ENCODE measurements around the gene RNF144A. TPM values are rescaled to one million over a fixed set of nuclear protein-coding genes. Genes with fewer than 3 reads are reported as not detected.

The RNF144A gene
- total and polyA plus RNA-seq, 12 donors, result 13.0 to 103 (median 42.3) TPM

DNA sequence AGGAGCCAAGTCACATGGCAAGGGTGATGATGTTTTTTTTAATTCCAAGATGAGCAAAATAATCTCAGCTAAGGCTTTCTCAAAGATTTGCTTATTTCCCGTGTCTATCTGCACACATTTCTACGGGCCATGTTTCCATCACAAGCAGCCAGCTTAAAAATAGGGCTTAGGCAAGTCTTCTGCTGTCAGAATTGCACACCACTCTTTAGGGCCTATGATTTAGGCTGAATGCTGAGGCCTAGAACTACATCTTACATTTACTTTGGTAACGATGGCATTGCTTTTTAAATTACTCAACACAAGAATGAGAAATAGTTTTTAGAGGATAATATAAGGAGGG is 144.2 kb downstream of the RNF144A start:
- Histone ChIP-seq H3K36me3 (replicated peaks in 1 of 2) (no peaks in the 10 kb centered on the region), H3K27me3 (no peaks in the 10 kb centered on the region), H3K9me3 (replicated peaks in 1 of 3) (no peaks in the 10 kb centered on the region), H3K4me3 (no peak overlapping the region), H3K27ac (no peak overlapping the region), H3K4me1 (replicated peaks in 1 of 2) (peaks cover 0 to 17% of the 10 kb centered on the region in 2 donors)
- DNase-seq, result no peak
- intact Hi-C loops (cut with DNase I), result no loop called here
- WGBS, 4 donors, result 78 to 82% (median 80%) methylated on average over 3 of the region's 3 CpGs
- TF ChIP-seq POLR2A (IDR thresholded peaks at IDR 0.05), result no peak
- TF ChIP-seq, protein P1, sequence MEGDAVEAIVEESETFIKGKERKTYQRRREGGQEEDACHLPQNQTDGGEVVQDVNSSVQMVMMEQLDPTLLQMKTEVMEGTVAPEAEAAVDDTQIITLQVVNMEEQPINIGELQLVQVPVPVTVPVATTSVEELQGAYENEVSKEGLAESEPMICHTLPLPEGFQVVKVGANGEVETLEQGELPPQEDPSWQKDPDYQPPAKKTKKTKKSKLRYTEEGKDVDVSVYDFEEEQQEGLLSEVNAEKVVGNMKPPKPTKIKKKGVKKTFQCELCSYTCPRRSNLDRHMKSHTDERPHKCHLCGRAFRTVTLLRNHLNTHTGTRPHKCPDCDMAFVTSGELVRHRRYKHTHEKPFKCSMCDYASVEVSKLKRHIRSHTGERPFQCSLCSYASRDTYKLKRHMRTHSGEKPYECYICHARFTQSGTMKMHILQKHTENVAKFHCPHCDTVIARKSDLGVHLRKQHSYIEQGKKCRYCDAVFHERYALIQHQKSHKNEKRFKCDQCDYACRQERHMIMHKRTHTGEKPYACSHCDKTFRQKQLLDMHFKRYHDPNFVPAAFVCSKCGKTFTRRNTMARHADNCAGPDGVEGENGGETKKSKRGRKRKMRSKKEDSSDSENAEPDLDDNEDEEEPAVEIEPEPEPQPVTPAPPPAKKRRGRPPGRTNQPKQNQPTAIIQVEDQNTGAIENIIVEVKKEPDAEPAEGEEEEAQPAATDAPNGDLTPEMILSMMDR (IDR thresholded peaks at IDR 0.05), result no peak

DNA sequence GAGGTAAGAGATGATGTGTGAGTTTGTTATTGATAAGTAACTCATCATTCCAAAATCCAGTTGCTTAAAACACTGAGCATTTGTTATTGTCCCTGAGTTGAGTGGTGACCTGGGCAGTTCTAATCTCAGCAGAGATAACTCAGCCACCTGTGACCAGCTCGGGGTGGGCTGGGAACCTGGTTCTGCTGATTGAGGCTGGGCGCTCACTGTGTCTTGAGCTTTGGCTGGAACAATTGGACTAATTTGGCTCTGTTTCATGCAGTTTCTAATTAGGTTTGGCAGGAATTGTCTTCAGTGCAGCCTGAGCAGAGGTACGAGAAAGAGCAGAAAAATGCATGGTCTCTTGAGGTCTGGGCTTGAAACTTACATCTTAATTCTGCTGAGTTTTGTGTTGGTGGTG is 144.7 kb downstream of the RNF144A start:
- intact Hi-C loops (cut with DNase I), result no loop called here

DNA sequence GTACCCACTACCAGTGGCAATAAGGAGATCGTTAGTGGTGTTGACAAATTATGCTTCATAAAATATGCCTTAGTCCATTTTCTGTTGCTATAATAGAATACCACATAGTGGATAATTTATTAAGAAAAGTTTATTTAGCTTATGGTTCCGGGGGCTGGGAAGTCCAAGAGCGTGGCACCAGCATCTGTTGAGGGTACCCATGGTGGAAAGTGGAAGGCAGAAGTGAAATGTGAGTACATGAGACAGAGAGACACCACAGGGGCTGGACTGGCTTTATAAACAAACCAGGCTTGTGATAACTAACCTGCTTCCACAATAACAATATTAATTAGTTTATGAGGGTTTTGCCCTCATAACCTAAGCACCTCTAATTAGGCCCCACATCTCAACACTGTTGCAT is 146.6 kb downstream of the RNF144A start:
- TF ChIP-seq, protein P1 (IDR thresholded peaks at IDR 0.05), result no peak
- TF ChIP-seq POLR2A (IDR thresholded peaks at IDR 0.05), result no peak
- Histone ChIP-seq H3K27ac (no peak overlapping the region), H3K36me3 (replicated peaks in 1 of 2) (no peaks in the 10 kb centered on the region), H3K9me3 (replicated peaks in 1 of 3) (no peaks in the 10 kb centered on the region), H3K27me3 (no peaks in the 10 kb centered on the region), H3K4me1 (replicated peaks in 1 of 2) (peaks cover 0 to 17% of the 10 kb centered on the region in 2 donors), H3K4me3 (no peak overlapping the region)
- DNase-seq, result no peak
- 64 to 99% (median 82%) methylated on average over 3 of the region's 3 CpGs for WGBS, 4 donors
- intact Hi-C loops (cut with DNase I), result no loop called here

More for the DNA sequence above, 144.7 kb downstream of the RNF144A start:
- 85 to 100% (median 88%) methylated on average over 3 of the region's 3 CpGs for WGBS, 4 donors
- Histone ChIP-seq H3K9me3 (replicated peaks in 1 of 3) (no peaks in the 10 kb centered on the region), H3K4me3 (no peak overlapping the region), H3K27ac (no peak overlapping the region), H3K4me1 (replicated peaks in 1 of 2) (peaks cover 0 to 17% of the 10 kb centered on the region in 2 donors), H3K36me3 (replicated peaks in 1 of 2) (no peaks in the 10 kb centered on the region), H3K27me3 (no peaks in the 10 kb centered on the region)
- no peak for TF ChIP-seq POLR2A (IDR thresholded peaks at IDR 0.05)
- DNase-seq, result no peak

DNA sequence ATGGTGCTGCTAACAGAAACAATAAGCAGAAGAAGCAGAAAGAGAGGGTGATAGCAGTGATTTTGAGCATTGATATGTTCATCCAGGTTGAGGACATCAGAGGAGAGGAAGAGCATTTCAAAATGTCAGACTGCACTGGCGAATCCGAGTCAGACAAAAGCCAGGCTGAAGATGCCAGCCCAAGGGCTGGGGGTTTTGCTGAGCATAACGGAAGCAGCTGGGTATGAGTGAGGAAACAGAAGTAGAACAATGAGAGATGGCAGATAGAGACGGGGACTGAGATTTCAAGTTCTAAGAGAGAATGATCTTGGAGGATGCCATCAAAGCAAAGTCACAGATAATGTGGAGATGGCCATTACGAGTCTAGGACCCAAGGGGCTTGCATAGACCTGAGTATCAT is 151.2 kb downstream of the RNF144A start:
- intact Hi-C loops (cut with DNase I), result no loop called here
- no peak for DNase-seq
- no peak for TF ChIP-seq POLR2A (IDR thresholded peaks at IDR 0.05)
- TF ChIP-seq, protein P1 (IDR thresholded peaks at IDR 0.05), result no peak

DNA sequence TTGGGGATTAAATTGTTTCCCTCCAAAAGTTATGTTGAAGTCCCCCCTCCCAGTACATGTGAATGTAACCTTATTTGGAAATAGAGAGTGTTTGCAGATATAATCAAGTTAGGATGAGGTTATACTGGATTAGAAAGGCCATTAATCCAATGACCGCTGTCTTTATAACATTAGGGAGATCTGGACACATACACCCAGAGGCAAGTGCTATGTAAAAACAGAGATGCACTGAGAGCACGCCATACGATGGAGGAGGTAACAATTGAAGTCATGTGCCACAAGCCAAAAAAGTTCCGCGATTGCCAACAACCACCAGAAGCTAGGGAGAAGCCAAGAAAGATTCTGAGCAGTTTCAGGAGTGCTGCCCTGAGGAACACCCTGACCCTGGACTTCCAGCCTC is 153.3 kb downstream of the RNF144A start:
- Histone ChIP-seq H3K27me3 (no peaks in the 10 kb centered on the region), H3K4me3 (no peak overlapping the region), H3K36me3 (replicated peaks in 1 of 2) (no peaks in the 10 kb centered on the region), H3K9me3 (replicated peaks in 1 of 3) (no peaks in the 10 kb centered on the region), H3K4me1 (replicated peaks in 1 of 2) (no peaks in the 10 kb centered on the region), H3K27ac (no peak overlapping the region)
- DNase-seq, result peak in 1 of 7 donors; percentile 76
- 66 to 98% (median 91%) methylated on average over 5 of the region's 5 CpGs for WGBS, 4 donors
- intact Hi-C loops (cut with DNase I), result no loop called here
- TF ChIP-seq POLR2A (IDR thresholded peaks at IDR 0.05), result no peak
- TF ChIP-seq, protein P1 (IDR thresholded peaks at IDR 0.05), result no peak

More for the DNA sequence above, 151.2 kb downstream of the RNF144A start:
- H3K27ac ChIP-seq, result no peak overlapping the region
- H3K9me3 ChIP-seq (replicated peaks in 1 of 3), result no peaks in the 10 kb centered on the region
- 92 to 95% (median 94%) methylated on average over 5 of the region's 5 CpGs for WGBS, 4 donors
- H3K4me3 ChIP-seq, result no peak overlapping the region
- H3K4me1 ChIP-seq (replicated peaks in 1 of 2), result no peaks in the 10 kb centered on the region
- H3K27me3 ChIP-seq, result no peaks in the 10 kb centered on the region
- H3K36me3 ChIP-seq (replicated peaks in 1 of 2), result no peaks in the 10 kb centered on the region
